NCI-H82 treated with DMSO at 0.1 percent for 48 hours (cell line): ENCODE results near the gene MRAP2.
"Not testable (repeated sequence)": the region's sequence is repeated elsewhere in the genome, so short reads cannot be mapped to it uniquely, and the experiment has no call there.

ENCODE experiments used
- DNase-seq: peaks from one replicate; lab custom pipeline; 2025; ENCODE audit not compliant: unreplicated experiment; lab: John Stamatoyannopoulos, UW

Gene MRAP2

DNA sequence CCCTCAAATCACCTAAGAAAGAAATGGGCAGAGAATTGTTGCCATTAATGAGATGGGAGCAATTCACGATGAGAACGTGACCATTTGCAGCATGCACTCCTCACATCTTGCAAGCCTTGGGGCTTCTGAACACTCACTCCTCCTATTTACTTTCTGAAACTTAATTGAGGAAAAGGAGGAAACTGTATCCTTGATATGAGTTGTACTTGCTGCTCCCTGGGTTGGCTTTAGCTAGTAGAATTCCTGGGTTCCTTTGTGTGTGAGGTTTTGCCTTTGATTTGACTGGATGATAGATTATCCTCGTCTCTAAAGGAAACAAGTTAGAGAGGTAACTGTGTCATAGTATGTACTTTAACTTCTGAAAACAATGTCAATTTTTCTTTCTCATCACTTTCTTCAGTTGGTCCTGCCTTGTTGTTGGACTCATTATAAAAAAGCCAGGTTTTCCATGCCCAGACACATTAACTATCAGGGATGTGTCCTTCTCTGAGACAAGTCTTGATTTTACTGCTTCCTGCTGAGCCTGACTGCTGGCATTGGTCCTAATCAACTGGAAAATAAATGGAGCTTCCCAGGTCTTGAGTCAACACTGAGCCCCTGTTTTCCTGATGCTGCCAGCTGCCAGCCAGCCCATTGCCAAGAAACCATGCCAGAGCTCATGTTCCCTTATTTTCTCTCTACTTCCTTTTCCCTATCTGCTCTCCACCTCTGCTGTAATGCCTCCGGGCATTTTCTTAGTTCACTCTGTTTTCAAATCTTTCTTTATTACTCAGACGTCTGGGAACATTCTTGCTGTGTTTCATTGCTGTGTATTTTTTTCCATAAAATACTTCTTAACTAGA lies 6.0 kb upstream of the MRAP2 start:
- DNase-seq, result no peak

DNA sequence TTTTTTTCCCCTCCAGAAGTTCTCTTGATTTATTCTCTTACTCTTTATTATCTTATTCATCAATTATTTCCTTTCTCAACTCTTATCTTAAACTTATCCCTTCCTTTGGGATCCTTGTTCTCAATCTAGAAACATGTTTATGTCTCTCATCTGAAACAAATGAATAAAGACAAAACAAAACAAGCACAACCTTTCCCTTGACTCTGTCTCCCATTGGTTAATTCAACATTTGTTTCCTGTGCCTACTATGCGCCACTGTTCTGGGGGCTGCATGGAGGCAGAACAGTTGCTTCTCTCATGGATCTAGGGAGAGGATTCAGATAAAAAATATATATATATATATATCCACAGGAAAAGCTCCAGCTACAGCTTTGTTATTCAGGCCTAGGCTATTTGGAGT lies 5.2 kb upstream of the MRAP2 start:
- no peak for DNase-seq

DNA sequence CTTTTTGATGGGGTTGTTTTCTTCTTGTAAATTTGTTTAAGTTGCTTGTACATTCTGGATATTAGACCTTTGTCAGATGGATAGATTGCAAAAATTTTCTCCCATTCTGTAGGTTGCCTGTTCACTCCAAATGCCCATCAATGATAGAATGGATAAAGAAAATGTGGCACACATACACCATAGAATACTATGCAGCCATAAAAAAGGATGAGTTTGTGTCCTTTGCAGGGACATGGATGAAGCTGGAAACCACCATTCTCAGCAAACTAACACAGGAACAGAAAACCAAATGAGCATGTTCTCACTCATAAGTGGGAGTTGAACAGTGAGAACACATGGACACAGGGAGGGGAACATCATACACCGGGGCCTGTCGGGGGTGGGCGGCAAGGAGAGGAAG lies 1.6 kb upstream of the MRAP2 start:
- DNase-seq, result not testable (repeated sequence)

DNA sequence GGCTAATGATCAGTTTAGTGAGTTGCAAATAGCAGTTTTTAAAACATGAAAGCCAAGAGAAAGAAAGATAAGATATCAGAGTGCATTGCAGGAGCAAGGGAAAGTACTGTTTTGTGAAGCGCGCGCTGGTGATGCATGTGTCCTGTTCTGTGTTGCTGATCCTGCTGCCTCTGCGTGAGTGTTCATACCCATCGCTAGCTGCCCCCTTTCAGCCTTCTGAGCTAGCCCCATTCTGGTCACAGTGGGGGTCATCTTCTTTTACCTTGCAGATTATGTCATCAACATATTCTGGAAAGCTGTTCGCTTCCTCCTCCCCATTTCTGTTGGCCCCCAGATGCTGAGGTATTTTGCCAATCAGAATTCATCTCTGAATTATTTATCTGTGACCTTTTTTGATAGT lies 1.9 kb downstream of the MRAP2 start:
- no peak for DNase-seq

DNA sequence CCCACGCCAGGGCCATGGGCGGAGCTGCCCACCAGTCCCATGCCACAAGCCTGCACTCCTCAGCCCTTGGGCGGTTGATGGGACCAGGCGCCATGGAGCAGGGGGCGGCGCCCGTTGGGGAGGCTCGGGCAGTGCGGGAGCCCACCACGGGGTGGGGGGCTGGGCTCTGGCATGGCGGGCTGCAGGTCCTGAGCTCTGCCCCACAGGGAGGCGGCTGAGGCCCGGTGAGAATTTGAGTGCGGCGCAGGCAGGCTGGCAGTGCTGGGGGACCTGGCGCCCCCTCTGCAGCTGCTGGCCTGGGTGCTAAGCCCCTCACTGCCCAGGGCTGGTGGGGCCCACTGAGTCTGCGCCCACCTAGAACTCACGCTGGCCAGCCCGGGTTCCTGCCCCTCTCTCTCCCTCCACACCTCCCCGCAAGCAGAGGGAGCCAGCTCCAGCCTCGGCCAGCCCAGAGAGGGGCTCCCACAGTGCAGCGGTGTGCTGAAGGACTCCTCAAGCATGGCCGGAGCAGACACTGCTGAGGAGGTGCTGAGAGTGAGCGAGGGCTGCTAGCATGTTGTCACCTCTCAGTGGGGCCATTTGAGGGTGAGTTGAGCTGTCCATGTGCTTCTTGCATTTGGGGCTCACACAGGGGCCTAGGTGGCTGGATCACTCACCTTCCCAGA lies 4.0 kb downstream of the MRAP2 start:
- no peak for DNase-seq

DNA sequence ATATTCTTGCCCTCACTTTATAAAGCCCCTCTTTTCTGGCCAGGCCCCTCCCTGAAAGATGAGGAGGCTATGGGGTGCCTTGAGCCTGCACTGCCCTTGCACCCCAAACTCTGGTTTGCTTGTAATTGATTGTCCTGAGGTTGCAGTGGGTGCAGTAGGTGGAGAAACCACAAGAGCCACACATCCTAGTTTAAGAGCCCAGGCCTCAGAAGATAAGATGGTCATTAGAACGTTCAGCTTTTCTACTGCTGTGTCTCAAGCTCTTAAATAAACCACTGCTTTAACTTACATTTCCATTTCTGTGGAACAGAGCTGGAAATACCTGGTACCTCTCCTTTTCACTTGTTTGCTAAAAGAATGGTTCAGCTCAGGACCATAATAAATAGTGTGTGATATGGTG lies 9.0 kb downstream of the MRAP2 start:
- DNase-seq, result no peak

DNA sequence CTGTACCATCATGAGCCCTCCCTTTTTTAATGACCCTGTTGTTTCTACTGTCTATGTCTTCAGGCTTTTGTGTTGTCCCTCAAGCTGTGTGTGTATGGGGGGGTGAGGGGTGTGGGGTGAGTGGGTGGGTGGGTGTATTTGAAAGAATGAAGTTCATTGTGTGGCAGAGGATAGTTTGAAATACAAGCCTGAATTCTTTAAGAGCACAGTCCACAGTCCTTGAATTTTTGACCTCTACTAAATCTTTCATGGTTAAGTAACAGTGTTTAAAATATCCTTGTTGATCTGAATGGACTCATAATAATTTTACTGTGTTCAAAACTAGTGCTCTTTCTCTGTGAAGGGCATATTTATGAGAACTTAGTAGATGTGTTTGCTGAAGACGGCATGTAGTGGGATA lies 10.0 kb downstream of the MRAP2 start:
- DNase-seq, result no peak

DNA sequence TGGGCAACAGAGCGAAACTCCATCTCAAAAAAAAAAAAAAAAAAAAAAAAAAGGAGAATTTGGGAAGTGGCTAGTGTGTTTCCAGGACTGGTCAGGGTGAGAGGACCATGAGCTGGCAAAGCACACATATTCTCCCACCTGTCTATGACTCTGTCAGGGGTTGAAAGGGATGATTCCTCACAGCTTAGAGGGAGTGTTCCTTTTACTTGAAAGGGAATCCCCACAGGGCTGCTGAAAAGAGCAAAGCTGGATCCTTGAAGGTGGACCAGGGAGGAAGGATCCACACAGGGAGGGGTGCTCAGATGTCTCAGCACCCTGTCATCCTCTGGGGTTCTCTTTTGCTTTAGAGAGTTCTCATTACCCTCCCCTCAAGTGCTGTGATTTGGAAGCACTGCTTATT lies 13.2 kb downstream of the MRAP2 start:
- DNase-seq, result no peak

DNA sequence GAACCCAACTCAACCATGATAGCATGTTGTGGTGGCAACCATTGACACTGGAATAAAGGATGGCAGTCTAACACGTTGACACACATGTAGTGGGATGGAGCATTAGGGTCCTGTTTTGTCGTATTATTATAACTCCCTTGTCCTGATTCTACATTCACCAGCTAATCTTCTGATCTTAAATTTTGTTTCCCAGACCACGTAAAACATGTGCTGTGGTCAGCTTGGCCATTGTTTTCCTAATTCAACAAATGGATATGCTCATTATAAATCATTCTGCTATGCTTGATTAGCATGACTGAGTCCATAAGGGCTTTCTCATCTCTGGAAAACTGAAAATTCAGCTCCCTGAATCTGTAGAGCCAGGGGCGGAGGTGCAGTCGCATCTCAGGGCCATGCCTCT lies 15.0 kb downstream of the MRAP2 start:
- DNase-seq, result no peak

DNA sequence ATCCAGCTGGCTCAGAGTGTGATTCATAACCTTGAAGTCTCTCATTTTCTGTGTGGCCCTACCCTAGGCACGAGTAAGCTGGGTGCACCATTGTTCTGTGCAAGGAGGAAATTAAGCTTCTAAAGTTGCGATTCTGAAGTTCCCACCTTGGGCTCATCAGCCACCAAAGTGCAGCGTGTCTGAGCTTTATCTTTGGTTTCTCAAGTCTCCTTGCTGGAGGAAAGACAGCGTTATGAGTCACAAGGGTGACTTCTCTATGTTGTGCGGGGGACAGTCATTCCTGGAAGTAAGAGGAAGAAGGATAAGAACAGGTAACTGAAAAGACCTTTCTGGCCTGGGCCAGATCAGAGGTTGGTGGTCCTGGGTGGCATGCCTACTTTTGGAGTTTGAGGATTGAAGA lies 16.8 kb downstream of the MRAP2 start:
- no peak for DNase-seq

DNA sequence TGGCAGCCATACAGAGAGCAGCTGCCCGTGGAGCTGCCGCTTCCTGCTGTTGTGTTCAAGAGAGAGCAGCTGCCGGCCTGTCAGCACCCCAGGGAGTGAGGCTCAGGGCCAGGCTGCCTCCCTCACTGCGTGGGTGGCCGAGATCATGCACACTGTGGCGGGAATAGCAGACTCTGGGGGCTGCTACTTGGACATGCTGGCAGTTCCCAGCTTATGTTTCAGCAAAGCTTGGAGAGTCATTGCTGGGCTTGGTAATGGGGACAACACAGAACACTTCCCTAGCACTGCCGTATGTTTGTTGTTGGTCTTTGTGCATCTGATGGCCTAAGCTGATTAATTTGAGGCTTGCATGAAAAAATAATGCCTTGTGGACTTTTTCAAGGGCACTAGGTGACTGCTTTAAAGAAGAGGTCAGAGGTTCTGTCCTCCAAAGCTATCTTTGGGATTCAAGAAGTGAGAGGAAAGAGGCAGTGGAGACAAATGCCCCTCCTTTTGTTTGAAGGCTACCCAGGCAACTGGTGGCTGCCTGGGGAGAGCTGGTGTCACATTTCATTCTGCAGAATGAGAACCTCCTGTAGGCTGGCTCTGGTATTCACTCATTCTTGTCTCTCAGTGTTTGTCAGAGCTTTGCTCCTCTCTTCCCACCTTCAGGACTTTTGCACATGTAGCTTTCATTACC lies 18.8 kb downstream of the MRAP2 start:
- DNase-seq, result no peak

DNA sequence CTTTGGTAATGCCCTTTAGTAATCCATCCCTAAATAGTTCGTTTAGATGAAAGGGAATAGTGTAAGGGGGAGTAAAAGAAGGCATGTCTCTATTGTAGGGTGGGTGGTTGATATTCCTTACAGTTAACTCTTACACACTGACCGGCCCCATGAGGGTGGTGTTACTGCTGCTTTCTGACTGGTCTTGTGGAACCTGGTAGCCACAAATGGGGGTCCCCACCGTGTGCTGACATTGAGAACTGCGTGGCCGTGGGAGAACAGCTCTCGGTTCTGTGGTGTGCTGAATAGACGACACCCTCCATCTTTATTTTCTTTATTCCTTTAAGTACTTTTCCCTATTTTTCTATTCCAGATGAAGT lies 19.3 kb downstream of the MRAP2 start:
- no peak for DNase-seq

DNA sequence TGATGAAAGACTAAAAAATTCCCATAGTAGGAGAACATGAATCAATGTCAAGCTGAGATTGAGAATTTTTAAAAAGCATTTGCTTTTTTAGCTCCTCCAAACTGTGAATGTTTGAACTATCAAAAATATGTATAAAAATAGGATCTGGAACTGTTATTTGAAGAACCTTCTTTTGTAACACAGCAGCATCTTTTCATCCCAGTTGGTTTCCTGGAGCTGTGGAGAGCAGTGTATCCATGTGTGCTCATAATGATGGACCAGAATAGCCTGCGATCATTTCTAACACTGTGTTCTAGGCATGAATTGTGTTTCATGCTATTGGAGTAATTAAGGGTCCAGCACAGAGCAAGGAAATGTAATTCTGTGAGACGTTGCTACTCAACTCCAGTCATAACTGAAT lies 22.1 kb downstream of the MRAP2 start:
- no peak for DNase-seq

DNA sequence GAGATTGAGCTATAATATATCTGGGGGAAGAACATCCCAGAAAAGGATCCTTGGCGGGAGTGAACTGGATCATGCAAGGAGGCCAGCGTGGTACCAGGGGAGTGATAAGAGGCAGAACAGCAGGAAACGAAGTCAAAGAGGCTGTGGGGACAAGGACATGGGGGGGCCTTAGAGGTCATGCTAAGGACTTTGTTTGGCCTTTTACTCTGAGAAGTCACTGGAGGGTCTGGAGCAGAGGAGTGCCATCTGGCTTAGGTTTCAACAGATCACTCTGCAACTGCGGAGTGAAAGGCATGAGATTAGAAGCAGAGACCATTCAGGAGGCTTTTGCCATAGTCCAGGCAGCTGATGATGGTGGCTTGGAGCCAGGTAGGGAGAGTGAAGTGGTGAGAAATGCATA lies 24.3 kb downstream of the MRAP2 start:
- DNase-seq, result no peak

DNA sequence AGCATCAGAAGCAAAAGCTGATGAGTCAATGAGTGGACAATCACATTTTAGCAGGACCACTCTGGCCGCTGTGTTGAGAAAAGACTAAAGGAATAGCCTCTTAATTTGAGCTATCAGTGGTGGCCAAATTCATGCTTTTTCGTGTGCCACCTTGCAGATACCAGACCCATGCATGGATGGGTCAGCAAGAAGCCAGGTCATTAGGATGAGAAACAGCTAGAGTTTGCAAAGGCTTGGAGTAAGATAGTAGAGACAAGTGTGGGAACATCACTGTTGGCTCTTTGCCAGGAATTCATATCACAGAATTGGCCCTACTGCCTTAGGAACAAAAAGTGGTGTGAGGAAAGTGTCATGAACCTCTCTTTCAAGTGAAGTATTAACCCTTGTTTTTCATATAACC lies 25.5 kb downstream of the MRAP2 start:
- DNase-seq, result no peak

DNA sequence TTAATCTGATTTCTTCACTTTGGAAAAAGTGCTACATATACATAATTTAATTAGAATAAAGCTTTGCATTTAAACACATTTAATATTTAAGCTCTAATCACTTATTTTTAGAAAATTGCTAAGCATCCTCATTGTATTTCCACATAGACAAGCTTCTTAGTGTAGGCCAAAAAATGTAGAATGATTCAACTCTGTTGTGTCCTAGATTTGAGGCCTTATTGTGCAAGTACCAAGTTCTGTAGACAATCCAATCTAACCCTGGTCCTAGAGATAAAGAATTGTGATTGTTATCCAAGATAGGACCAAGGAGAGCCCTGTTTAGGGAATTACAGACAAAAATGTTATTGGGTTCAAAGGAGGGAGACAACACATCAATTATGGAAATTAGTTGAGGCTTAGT lies 27.6 kb downstream of the MRAP2 start:
- no peak for DNase-seq

DNA sequence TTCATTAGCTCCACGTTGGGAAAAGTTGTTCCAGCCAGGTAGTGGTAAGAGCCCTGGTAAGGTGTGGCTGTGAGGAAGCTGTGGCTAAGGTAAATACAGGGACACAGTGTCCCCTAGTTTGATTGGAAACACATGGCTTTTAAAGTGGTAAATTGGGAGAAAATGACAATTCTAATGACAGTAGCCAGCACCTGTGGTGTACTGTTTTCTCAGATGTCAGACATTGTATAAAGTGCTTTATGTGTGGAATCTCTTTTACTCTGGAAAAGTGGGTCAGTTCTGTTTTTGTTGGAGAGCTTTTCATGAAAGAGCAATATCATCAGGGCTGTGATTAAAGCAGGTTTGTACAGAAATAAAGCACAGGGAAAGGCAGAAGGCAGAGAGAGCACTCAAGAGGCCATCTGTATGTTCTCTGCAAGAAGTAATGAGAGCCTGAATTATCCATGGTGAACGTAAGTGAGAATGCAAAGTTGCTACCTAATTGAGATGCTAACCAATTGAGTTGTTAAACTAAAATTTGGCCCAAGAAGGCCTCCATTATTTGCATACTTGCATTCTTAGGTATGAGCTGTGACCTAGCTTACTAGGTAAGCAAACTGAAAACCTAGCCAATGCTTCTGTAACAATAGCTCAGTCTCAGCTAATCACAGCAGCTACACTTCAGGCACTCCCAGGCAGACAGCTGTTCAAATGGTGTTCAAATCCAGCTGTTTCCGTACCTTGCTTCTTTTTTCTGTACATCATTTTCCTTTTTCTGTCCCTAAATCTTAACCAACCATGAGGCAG lies 28.2 kb downstream of the MRAP2 start:
- DNase-seq, result no peak

DNA sequence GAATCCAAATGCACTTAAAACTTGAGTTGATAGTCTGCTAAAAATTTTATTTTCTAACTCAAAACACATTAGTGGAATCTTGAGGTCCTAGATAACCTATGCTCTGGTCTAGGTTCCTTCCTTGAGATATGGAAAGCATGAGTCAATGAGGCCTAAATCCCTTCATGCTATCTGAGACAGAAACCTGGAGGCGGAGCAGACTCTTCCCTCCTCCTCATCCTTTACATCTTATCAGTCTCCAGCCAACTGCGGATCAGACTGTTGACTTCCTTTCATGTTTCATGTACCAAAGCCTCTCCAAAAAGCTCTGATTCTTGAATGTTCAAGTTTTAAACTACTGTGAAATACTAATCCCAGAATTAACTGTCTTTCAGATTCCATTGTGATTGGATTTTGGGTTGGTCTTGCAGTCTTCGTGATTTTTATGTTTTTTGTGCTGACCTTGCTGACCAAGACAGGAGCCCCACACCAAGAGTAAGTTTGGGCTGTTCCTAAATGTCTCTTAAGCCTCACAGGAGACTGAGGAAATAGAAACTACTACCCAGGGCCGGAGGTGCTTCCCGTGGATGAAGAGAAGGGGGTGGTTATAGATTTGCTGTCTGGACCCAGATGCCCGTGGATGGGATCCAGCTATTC lies 29.1 kb downstream of the MRAP2 start:
- DNase-seq, result no peak

DNA sequence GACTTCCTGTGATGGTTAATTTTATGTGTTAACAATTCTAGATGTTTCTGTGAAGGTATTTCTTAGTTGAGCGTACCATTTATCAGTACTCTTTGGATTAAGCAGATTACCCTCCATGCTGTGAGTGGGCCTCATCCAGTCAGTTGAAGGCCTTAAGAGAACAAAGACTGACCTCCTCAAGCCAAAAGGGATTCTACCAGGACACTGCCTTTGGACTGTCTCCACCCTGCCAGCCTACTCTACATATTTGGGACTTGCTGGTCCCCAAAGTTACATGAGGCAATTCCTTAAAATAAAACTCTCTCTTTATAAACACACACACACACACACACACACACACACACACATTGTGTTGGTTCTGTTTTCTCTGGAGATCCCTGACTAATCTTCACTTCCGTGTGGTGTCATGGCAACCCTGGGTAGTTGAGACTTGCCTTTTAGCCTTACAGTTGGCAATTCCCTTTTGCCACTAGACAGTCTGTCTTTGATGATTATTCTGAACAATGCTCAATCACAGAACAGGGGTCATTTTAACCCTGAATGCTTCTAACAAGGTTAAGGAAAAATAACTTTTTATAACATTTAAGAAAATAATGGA lies 32.2 kb downstream of the MRAP2 start:
- DNase-seq, result no peak

DNA sequence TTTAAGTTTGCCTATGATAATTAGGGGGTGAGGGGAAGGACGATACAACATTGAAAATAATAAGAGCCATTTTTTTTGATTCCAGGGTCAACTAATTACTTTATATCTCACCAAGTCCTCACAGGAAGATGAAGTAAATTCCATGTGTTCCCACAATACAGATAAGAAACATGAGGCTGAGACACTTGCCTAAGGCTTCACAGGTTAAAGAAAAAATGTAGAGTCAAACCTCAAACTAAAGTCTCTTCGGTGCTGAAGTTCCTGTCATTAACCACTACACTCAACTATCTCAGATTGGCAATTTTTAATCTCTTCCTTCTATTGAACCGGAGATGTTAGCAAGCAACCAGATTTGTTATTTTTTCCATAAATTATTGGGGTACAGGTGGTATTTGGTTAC lies 33.0 kb downstream of the MRAP2 start:
- no peak for DNase-seq

DNA sequence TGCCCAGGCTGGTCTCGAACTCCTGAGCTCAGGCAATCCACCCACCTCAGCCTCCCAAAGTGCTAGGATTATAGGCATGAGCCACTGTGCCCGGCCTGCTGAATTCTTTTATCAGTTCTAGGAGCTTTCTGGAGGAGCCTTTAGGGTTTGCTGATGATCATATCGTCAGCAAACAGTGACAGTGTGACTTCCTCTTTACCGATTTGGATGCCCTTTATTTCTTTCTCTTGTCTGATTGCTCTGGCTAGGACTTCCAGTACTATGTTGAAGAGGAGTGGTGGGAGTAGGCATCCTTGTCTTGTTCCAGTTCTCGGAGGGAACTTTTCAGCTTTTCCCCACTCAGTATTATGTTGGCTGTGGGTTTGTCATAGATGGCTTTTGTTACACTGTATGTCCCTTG lies 35.3 kb downstream of the MRAP2 start:
- not testable (repeated sequence) for DNase-seq
